ENCODE results near the gene IL33. TPM values are rescaled to one million over a fixed set of nuclear protein-coding genes. Genes with fewer than 3 reads are reported as not detected.

IL33 gene
- total RNA-seq, 4 donors from 2014 or later = 63.1 to 178 (median 104) TPM

DNA sequence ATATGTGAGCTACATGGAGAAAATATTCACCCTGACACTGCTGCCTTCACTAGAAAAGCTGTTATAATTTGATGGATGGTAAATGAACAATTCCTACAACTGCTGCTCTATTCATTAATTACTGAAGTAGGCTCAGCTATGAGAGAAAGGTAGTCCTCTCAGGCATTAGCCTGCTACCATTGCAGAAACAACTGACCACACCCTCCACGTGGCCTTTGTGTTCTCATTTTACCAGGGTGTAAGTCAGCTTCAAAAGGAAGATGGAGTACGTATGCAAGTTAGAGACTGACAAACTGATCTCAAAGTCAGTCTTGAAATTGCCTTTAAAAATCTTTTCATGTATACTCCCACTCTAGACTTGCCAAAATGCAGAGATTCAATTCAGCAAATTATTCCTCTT, 86.3 kb downstream of the IL33 start:
- Histone ChIP-seq H3K27me3 (no peaks in the 10 kb centered on the region), H3K27ac (replicated peaks in 1 of 4) (no peak overlapping the region), H3K9me3 (no peaks in the 10 kb centered on the region), H3K36me3 (no peaks in the 10 kb centered on the region), H3K4me1 (no peaks in the 10 kb centered on the region), H3K4me3 (no peak overlapping the region)
- WGBS = 19% methylated on average over 2 of the region's 2 CpGs
- intact Hi-C loops (cut with DNase I) = no loop called here
- DNase-seq (ENCODE audit: extremely low spot score) = no peak
- TF ChIP-seq POLR2A (IDR thresholded peaks at IDR 0.05; ENCODE audit: low read depth) = no peak
- no peak for TF ChIP-seq POLR2AphosphoS5 (IDR thresholded peaks at IDR 0.05)
- TF ChIP-seq, protein P1, sequence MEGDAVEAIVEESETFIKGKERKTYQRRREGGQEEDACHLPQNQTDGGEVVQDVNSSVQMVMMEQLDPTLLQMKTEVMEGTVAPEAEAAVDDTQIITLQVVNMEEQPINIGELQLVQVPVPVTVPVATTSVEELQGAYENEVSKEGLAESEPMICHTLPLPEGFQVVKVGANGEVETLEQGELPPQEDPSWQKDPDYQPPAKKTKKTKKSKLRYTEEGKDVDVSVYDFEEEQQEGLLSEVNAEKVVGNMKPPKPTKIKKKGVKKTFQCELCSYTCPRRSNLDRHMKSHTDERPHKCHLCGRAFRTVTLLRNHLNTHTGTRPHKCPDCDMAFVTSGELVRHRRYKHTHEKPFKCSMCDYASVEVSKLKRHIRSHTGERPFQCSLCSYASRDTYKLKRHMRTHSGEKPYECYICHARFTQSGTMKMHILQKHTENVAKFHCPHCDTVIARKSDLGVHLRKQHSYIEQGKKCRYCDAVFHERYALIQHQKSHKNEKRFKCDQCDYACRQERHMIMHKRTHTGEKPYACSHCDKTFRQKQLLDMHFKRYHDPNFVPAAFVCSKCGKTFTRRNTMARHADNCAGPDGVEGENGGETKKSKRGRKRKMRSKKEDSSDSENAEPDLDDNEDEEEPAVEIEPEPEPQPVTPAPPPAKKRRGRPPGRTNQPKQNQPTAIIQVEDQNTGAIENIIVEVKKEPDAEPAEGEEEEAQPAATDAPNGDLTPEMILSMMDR (IDR thresholded peaks at IDR 0.05) = no peak
- TF ChIP-seq EP300 (IDR thresholded peaks at IDR 0.05) = no peak

DNA sequence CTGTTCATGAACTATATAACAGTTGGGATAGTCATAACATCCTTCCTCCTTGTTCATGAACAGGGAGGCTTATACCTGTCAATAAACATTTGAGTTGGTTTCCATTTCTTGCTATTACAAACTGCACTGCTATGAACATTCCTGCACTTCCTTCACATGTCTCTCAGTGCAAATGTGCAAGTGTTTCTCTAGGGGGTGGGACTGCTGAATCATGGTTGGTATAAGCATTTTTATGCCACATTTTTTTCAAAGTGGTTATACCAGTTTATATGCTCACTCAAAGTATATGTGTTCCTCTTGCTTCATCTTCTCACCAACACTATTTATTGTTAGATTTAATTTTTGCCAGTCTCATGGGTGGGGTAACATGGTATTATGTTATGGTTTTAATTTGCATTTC, 86.8 kb downstream of the IL33 start:
- intact Hi-C loops (cut with DNase I) = no loop called here
- Histone ChIP-seq H3K27ac (replicated peaks in 1 of 4) (no peak overlapping the region), H3K36me3 (no peaks in the 10 kb centered on the region), H3K4me3 (no peak overlapping the region), H3K27me3 (no peaks in the 10 kb centered on the region), H3K9me3 (no peaks in the 10 kb centered on the region), H3K4me1 (no peaks in the 10 kb centered on the region)
- no peak for DNase-seq (ENCODE audit: extremely low spot score)
- TF ChIP-seq, protein P1 (IDR thresholded peaks at IDR 0.05) = no peak
- TF ChIP-seq POLR2AphosphoS5 (IDR thresholded peaks at IDR 0.05) = no peak
- TF ChIP-seq EP300 (IDR thresholded peaks at IDR 0.05) = no peak
- TF ChIP-seq POLR2A (IDR thresholded peaks at IDR 0.05; ENCODE audit: low read depth) = no peak

DNA sequence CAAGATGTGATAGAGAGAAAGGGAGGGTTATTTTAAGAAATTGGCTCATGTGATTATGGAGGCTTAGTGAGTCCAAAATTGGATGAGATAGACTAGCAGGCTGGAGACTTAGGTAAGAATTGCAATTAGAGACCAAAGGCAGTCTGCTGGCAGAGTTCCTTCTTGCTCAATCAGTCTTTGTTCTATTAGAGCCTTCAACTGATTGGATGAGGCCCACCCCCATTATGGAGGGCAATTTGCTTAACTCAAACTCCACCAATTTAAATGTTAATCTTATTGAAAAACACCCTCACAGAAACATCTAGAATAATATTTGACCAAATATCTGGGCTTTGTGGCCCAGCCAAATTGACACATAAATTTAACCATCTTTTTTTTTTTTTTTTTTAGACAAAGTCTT, 88.6 kb downstream of the IL33 start:
- no peaks in the 10 kb centered on the region for H3K9me3 ChIP-seq
- no peaks in the 10 kb centered on the region for H3K36me3 ChIP-seq
- no peaks in the 10 kb centered on the region for H3K4me1 ChIP-seq
- no peak overlapping the region for H3K4me3 ChIP-seq
- DNase-seq (ENCODE audit: extremely low spot score) = no peak
- H3K27ac ChIP-seq (replicated peaks in 1 of 4) = no peak overlapping the region
- intact Hi-C loops (cut with DNase I) = no loop called here
- TF ChIP-seq, protein P1 (IDR thresholded peaks at IDR 0.05) = no peak
- no peak for TF ChIP-seq EP300 (IDR thresholded peaks at IDR 0.05)
- no peak for TF ChIP-seq POLR2AphosphoS5 (IDR thresholded peaks at IDR 0.05)
- no peak for TF ChIP-seq POLR2A (IDR thresholded peaks at IDR 0.05; ENCODE audit: low read depth)
- no peaks in the 10 kb centered on the region for H3K27me3 ChIP-seq

DNA sequence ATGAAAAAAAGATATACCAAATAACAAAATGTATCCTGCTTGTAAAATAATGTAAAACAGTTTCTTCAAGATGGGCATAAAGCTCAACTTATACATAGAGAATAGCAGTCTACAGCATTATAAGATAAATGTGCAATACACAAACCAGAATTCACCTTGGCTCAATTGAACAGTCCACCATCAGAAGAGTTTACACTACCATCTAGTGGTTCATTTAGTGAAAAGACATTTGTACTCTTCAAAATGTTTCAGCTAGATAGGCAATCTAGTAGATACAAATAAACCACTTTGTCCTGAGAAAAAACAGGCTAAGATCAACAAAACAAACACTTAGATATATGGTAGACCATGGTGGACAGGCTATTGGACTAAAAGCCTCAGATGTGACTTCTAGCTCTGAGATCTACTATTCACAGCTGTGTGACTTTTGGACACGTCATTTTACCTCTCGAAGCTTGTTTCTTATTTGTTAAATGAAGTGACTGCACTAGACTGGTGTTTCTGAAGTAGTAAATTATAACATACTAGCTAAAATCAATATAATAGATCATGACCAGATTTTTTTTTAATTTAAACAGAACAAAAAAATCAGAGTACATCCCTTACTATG, 90.5 kb downstream of the IL33 start:
- DNase-seq (ENCODE audit: extremely low spot score) = no peak
- H3K36me3 ChIP-seq = no peaks in the 10 kb centered on the region
- H3K27me3 ChIP-seq = peaks cover 0 to 4% (median 0%) of the 10 kb centered on the region in 4 donors
- TF ChIP-seq, protein P1 (IDR thresholded peaks at IDR 0.05) = peak; percentile 57 to 64 (median 61)
- TF ChIP-seq POLR2AphosphoS5 (IDR thresholded peaks at IDR 0.05) = no peak
- TF ChIP-seq POLR2A (IDR thresholded peaks at IDR 0.05; ENCODE audit: low read depth) = no peak
- no peak for TF ChIP-seq EP300 (IDR thresholded peaks at IDR 0.05)
- H3K4me1 ChIP-seq = no peaks in the 10 kb centered on the region
- no peak overlapping the region for H3K4me3 ChIP-seq
- WGBS = 95% methylated on average over 2 of the region's 2 CpGs
- no peaks in the 10 kb centered on the region for H3K9me3 ChIP-seq
- intact Hi-C loops (cut with DNase I) = loop anchor here (1.0 to 5.0 kb wide), 2 partner anchors 109 to 254 kb away; no protein-coding TSS in a partner anchor
- no peak overlapping the region for H3K27ac ChIP-seq (replicated peaks in 1 of 4)

Other genes starting within 250 kb of the IL33 start
- gene RANBP6, start 200.2 kb upstream of the IL33 start, total RNA-seq = 10 to 100 TPM in 3 of 4 donors, 1 to 10 TPM in 1; 10.0 to 13.9 (median 12.1) TPM
- gene TPD52L3, start 112.6 kb downstream of the IL33 start, total RNA-seq = not detected
- gene UHRF2, start 197.4 kb downstream of the IL33 start, total RNA-seq = 10 to 100 TPM; 31.1 to 44.4 (median 41.8) TPM

All from esophagus muscularis mucosa (tissue), 4 donors.